GM23248 (cell line): ENCODE results near the gene RUNX3.

Source experiments
- EZH2 ChIP-seq: fragments of 200-600 bp; sonication (generic); IDR thresholded peaks from 2 replicates; pipeline ENCODE4 v1.6.1; 2018; ENCODE audit warnings: antibody characterized with exemption, mild to moderate bottlenecking; ENCODE audit not compliant: insufficient read depth, poor library complexity, severe bottlenecking
- EZH2phosphoT487 ChIP-seq: fragments of 200-600 bp; sonication (generic); IDR thresholded peaks from 2 replicates; pipeline ENCODE4 v1.6.1; 2018; ENCODE audit warnings: antibody characterized with exemption, moderate library complexity, mild to moderate bottlenecking, low read depth; ENCODE audit not compliant: insufficient read depth

DNA sequence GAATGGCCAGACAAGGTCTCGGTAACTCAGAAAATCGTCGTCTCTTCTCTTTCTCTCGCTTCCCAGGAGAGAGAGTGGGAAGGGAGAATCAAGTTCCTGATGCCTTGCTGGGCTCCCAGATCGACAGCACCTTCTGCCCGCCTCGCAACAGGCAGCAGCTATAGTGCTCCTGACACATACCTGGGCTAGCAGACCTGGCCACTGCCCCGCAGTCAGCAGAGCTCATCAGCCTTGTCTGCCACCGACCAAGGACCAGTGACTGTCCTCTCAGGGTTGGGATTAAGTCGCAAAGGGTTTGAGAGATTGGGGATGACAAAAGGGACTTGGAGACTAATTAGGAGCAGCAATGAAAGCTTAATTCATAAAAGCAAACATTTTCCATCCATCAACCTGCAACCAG lies 4.1 kb downstream of the RUNX3 start:
- no peak for TF ChIP-seq EZH2phosphoT487
- TF ChIP-seq EZH2 = no peak
